ENCODE measurements around the gene ITPR2.

The ITPR2 gene

DNA sequence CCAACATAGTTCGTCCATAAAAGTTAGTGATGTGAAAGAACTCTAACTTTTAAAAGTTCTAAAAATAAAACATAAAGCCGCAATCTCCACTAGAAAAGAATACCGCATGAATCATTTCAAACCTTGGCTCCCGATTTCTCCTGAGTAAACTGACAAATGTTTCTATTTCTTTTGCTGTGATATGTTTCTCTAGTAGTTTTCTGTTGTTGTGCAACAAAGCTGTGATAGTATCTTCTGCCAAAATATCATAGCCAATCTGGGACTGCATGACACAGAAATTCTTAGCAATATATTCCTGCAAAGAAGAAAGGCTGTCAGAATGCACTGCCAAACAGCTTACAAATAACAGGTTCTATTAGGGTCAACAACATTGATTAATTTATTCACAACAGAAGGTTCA is 174.0 kb downstream of the ITPR2 start:
- TF ChIP-seq, protein P1, sequence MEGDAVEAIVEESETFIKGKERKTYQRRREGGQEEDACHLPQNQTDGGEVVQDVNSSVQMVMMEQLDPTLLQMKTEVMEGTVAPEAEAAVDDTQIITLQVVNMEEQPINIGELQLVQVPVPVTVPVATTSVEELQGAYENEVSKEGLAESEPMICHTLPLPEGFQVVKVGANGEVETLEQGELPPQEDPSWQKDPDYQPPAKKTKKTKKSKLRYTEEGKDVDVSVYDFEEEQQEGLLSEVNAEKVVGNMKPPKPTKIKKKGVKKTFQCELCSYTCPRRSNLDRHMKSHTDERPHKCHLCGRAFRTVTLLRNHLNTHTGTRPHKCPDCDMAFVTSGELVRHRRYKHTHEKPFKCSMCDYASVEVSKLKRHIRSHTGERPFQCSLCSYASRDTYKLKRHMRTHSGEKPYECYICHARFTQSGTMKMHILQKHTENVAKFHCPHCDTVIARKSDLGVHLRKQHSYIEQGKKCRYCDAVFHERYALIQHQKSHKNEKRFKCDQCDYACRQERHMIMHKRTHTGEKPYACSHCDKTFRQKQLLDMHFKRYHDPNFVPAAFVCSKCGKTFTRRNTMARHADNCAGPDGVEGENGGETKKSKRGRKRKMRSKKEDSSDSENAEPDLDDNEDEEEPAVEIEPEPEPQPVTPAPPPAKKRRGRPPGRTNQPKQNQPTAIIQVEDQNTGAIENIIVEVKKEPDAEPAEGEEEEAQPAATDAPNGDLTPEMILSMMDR (IDR thresholded peaks at IDR 0.05) = no peak

DNA sequence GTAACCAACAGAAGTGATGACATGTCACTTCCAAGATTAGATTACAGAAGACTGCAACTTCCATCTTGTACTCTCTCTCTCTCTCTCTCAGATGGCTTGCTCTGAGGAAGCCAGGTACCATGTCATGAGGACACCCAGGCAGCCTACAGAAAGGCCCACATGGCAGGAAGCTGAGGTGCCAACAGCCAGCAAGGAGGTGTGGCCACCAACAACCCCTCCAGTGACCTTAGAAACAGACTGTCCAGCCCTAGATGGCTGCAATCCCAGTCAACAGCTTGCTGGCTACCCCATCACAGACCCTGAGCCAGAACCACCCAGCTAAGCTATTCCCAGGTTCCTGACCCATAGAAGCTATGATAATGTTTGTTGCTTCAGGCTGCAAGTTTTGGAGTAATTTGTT is 178.4 kb downstream of the ITPR2 start:
- TF ChIP-seq, protein P1 (IDR thresholded peaks at IDR 0.05) = no peak

GRCh38 chr12:26651566-26652188 is 181.3 kb downstream of the ITPR2 start:
- TF ChIP-seq, protein P1 (IDR thresholded peaks at IDR 0.05) = peak; percentile 78

GRCh38 chr12:26651036-26651435 is 182.0 kb downstream of the ITPR2 start:
- TF ChIP-seq, protein P1 (IDR thresholded peaks at IDR 0.05) = no peak

DNA sequence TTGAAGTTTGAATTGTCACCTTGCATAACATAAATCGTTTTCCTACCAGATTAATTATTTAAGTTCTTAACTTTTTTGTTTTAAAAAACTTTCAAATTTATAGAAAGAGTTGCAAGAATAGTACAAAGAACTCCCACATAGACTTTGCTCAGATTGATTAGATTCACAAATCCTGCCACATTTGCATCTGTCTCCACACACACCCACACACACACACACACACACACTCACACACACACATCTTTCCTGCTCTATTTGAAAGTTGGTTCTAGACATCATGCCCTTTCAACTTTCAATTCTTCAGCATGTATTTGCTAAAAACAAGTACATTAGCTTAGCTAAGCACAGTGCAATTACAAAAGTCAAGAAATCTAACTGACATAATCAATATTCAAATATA is 184.0 kb downstream of the ITPR2 start:
- TF ChIP-seq, protein P1 (IDR thresholded peaks at IDR 0.05) = no peak

- TF ChIP-seq, protein P1 (IDR thresholded peaks at IDR 0.05) = no peak
Measured at GRCh38 chr12:26648584-26648983, 184.4 kb downstream of the ITPR2 start.

- TF ChIP-seq, protein P1 (IDR thresholded peaks at IDR 0.05) = no peak
Measured at GRCh38 chr12:26648066-26648465, 184.9 kb downstream of the ITPR2 start.

- TF ChIP-seq, protein P1 (IDR thresholded peaks at IDR 0.05) = no peak
Measured at GRCh38 chr12:26647088-26647487, 185.9 kb downstream of the ITPR2 start.

Measured in LNCAP (cell line).